22Rv1 (cell line): Measurements from ENCODE around the gene TRIL.

Experiments
- ZFX ChIP-seq: fragments of 450-650 bp; IDR thresholded peaks from 2 replicates; pipeline ENCODE4 v1.6.1; 2017; ENCODE audit warnings: antibody characterized with exemption, borderline replicate concordance
- TF ChIP-seq, protein P1 (sequence below): fragments of 450-650 bp; IDR thresholded peaks from 2 replicates; pipeline ENCODE4 v1.5.1; 2017; ENCODE audit warnings: mild to moderate bottlenecking

DNA sequence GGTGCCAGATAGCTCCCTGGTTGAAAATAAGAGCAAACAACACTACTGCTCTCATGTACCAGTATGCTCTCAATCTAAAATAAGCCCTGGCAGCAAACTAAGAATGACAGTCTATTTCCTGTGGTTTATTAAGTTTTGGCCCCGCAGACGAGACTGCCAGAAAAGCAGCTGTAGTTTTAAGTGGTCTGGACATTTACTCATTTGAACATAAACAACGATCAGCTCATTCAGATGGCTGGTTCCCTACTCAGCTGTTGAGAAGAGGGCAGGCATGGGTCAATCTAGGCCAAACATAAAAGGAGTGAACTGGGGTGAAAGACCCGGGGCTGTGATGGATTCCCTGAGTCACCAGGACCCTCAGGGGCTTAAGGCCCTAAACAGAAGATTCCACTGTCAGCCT, 4.5 kb downstream of the TRIL start:
- TF ChIP-seq, protein P1, sequence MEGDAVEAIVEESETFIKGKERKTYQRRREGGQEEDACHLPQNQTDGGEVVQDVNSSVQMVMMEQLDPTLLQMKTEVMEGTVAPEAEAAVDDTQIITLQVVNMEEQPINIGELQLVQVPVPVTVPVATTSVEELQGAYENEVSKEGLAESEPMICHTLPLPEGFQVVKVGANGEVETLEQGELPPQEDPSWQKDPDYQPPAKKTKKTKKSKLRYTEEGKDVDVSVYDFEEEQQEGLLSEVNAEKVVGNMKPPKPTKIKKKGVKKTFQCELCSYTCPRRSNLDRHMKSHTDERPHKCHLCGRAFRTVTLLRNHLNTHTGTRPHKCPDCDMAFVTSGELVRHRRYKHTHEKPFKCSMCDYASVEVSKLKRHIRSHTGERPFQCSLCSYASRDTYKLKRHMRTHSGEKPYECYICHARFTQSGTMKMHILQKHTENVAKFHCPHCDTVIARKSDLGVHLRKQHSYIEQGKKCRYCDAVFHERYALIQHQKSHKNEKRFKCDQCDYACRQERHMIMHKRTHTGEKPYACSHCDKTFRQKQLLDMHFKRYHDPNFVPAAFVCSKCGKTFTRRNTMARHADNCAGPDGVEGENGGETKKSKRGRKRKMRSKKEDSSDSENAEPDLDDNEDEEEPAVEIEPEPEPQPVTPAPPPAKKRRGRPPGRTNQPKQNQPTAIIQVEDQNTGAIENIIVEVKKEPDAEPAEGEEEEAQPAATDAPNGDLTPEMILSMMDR = no peak
- TF ChIP-seq ZFX = no peak
